ENCODE data around the gene CCL18.
"Not testable (repeated sequence)": the region's sequence is repeated elsewhere in the genome, so short reads cannot be mapped to it uniquely, and the experiment has no call there.

The CCL18 gene

GRCh38 chr17:36106493-36106835 lies 42.4 kb downstream of the CCL18 start:
- TF ChIP-seq CTCF (IDR thresholded peaks at IDR 0.05) = no peak
- no peak overlapping the region for H3K4me3 ChIP-seq
- no peak overlapping the region for H3K27ac ChIP-seq
- no peak for DNase-seq (ENCODE audit: low spot score)

GRCh38 chr17:36107660-36108059 lies 43.6 kb downstream of the CCL18 start:
- DNase-seq (ENCODE audit: low spot score) = no peak
- Histone ChIP-seq H3K4me3 (no peak overlapping the region), H3K27ac (no peak overlapping the region)
- TF ChIP-seq CTCF (IDR thresholded peaks at IDR 0.05) = no peak

- H3K27ac ChIP-seq; DNase-seq (ENCODE audit: low spot score); H3K4me3 ChIP-seq: not testable (repeated sequence)
These were observed 44.2 kb downstream of the CCL18 start for GRCh38 chr17:36108265-36108664.

GRCh38 chr17:36111068-36111490 lies 47.0 kb downstream of the CCL18 start:
- Histone ChIP-seq H3K27ac (no peak overlapping the region), H3K4me3 (no peak overlapping the region)
- no peak for DNase-seq (ENCODE audit: low spot score)
- TF ChIP-seq CTCF (IDR thresholded peaks at IDR 0.05) = no peak

GRCh38 chr17:36112572-36112971 lies 48.5 kb downstream of the CCL18 start:
- no peak for DNase-seq (ENCODE audit: low spot score)
- Histone ChIP-seq H3K27ac (no peak overlapping the region), H3K4me3 (no peak overlapping the region)
- no peak for TF ChIP-seq CTCF (IDR thresholded peaks at IDR 0.05)

- H3K4me3 ChIP-seq; DNase-seq (ENCODE audit: low spot score); H3K27ac ChIP-seq: not testable (repeated sequence)
These were observed 49.1 kb downstream of the CCL18 start for GRCh38 chr17:36113131-36113530.

- not testable (repeated sequence) for DNase-seq (ENCODE audit: low spot score); H3K27ac ChIP-seq; H3K4me3 ChIP-seq
These were observed 51.0 kb downstream of the CCL18 start for GRCh38 chr17:36114971-36115648.

- not testable (repeated sequence) for DNase-seq (ENCODE audit: low spot score); H3K27ac ChIP-seq; H3K4me3 ChIP-seq
These were observed 51.5 kb downstream of the CCL18 start for GRCh38 chr17:36115649-36115977.

GRCh38 chr17:36117505-36118382 lies 53.7 kb downstream of the CCL18 start:
- Histone ChIP-seq H3K4me3 (no peak overlapping the region), H3K27ac (no peak overlapping the region)
- TF ChIP-seq CTCF (IDR thresholded peaks at IDR 0.05) = no peak
- no peak for DNase-seq (ENCODE audit: low spot score)
